ENCODE measurements around the gene NAA25. TPM values are rescaled to one million over a fixed set of nuclear protein-coding genes. Genes with fewer than 3 reads are reported as not detected.
"Not testable (repeated sequence)": the region's sequence is repeated elsewhere in the genome, so short reads cannot be mapped to it uniquely, and the experiment has no call there.

Gene NAA25
- total RNA-seq, 2 donors from 2014 or later: 61.2 to 63.5 TPM

DNA sequence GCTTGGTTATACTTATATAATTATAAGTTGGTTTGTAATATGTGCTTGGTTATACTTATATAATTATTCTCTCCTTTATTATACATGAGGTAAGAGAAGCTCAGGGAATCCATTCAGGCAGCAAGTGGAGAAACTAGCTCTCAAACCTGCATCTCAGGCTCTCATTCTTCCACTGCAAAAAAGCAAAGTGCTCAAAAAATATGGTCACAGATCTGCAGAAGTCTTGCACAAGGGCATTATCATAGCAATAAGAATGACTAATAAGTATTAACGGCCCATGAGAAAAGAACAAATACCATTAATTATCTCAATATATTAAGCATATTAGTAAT is 16.3 kb upstream of the NAA25 start:
- Mint-ChIP-seq H3K27ac (peak overlapping the region; percentile 68 to 92), H3K36me3 (peaks cover 12 to 14% of the 10 kb centered on the region in 2 donors)

DNA sequence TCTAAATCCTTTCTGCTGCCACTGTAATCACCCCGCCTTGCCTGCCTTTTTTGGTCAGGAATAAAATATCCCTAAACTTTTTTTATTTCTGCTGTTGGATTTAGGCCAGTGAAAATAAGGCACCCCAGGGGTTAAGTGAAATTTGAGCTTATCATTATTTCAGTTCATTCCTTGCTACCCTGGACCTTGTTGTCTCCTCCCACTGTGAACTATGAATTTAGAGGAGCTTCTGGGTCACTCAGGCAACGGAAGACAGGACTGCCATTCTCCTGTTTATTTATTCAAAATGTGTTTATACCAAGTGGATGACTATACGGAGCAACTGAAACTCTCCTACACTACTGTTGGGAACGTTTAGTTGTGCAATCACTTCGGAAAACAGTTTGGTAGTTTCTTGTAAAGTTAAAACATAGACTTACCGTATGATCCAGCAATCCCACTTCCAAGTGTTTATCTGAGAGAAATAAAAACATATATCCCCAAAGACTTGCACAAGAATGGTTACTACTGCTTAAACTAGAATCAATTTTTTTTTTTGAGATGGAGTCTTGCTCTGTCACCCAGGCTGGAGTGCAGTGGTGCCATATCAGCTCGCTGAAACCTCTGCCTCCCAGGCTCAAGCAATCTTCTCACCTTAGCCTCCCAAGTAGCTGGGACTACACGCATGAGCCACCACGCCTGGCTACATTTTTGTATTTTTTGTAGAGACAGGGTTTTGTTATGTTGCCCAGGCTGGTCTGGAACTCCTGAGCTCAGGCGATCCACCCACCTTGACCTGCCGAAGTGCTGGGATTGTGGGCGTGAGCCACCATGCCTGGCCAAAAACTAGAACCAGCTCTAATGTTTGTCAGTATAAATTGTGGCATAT is 14.5 kb upstream of the NAA25 start:
- DNase-seq (ENCODE audit: low spot score in 2 of 2) (no peak), ATAC-seq (no peak)
- no peak overlapping the region for H3K27ac Mint-ChIP-seq
- H3K9me3 Mint-ChIP-seq: no peaks in the 10 kb centered on the region
- peaks cover 12 to 14% of the 10 kb centered on the region in 2 donors for H3K36me3 Mint-ChIP-seq

More for the DNA sequence above, 16.3 kb upstream of the NAA25 start:
- no peaks in the 10 kb centered on the region for H3K9me3 Mint-ChIP-seq
- ATAC-seq (no peak), DNase-seq (ENCODE audit: low spot score in 2 of 2) (no peak)

DNA sequence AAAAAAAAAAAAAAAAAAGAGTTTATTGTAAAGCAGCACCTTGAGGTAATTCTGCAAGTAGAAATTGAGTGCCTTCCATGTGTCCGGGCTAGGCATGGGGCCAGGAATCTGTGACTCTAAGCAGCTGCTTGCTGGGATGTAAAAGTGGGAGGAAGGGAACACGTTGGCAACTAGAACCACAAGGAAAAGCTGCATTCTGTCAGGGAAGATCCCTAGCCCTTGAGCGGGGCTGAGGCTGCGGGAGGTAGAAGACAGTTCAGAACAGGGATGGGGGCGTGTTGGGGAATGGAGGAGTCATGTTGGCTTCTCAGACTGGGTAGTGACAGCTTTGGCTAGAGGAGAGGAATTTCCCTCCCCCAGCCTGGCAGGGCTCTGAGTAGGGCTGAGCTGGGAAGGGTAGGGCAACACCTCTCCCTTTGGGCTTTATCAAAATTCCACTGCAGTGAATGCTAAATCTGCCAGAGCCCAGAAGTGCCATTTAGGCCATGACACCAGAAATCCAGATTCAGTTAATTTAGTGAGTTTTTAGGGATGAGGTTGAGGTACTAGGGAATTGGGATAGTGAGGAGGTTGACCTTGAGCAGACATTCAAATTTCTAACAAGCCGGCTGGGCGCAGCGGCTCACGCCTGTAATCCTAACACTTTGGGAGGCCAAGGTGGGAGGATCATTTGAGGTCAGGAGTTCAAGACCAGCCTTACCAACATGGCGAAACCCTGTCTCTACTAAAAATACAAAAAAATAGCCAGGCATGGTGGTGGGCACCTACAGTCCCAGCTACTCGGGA is 13.4 kb upstream of the NAA25 start:
- DNase-seq (ENCODE audit: low spot score in 2 of 2) (no peak), ATAC-seq (no peak)
- H3K36me3 Mint-ChIP-seq: peaks cover 8 to 10% of the 10 kb centered on the region in 2 donors
- peak overlapping the region in 1 of 2 donors; percentile 60 for H3K27ac Mint-ChIP-seq
- no peaks in the 10 kb centered on the region for H3K9me3 Mint-ChIP-seq

GRCh38 chr12:112117685-112118084 is 9.1 kb upstream of the NAA25 start:
- Mint-ChIP-seq H3K9me3 (no peaks in the 10 kb centered on the region), H3K27ac (no peak overlapping the region), H3K36me3 (no peaks in the 10 kb centered on the region)
- no peak for DNase-seq (ENCODE audit: low spot score in 2 of 2)
- ATAC-seq: no peak

DNA sequence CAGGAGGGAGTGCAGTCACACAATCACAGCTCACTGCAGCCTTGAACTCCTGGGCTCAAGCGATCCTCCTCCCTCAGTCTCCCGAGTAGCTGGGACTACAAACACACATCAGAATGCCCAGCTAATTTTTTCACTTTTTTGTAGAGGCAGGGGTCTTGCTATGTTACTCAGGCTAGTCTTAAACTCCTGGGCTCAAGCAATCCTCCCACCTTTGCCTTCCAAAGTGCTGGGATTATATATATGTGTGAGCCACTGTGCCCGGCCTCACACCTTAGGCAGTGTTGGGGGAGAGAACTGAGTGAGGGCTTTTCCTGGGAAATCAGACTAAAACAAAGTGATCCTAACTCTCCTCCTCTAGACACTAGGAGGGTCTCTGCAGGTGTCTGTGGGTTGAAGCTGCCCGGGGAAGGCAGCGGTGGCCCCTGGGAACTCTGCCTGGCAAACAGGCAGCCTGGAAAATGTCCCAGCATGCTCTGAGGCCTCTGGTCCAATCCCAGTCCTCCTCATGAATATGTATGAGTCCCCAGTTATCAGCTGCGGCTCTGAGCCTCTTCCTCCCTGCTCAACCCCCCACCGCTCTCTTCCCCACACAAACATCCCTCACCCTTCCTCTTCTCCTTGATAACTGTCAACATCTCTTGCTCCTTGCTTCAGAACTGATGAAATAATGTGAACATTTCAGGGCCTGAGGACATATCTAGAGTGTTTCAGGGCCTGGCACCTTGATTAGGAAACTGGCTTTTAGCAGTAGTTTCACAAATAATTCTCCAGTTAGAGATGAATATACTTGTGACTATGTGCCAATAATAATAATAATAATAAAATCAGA is 7.9 kb upstream of the NAA25 start:
- ATAC-seq (peak; percentile 62 to 69), DNase-seq (ENCODE audit: low spot score in 2 of 2) (no peak)
- Mint-ChIP-seq H3K36me3 (no peaks in the 10 kb centered on the region), H3K9me3 (no peaks in the 10 kb centered on the region), H3K27ac (peak overlapping the region in 1 of 2 donors; percentile 79)

DNA sequence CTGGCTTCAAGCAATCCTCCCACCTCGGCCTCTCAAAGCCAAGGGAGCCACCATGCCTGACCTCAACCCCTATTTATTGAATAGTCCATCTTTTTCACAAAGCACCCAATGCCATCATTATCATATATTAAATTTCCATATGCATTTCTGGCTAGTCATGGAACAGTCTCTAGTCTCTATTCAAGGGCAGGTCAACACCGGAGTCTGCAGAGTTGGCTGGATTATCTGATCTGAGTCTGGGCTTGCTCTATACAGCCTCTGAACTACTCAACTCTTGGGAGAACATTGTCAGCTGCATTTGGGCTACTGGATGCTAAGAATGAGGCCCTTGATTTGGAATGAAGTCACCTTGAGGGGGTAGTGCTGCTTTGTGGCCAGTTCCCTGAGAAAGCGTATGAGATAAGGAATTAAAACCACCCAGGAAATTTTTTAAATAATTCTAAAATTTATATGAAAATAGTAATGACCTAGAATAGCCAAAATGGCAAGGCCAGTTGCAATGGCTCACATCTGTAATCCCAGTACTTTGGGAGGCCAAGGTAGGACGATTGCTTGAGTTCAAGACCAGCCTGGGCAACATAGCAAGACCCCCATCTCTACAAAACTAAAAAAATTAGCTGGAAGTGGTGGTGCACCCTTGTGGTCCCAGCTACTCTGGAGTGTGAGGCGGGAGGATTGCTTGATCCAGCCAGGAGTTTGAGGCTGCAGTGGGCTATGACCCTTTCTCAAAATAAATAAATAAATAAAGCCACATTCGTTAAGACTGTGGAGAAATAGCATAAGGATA is 6.9 kb upstream of the NAA25 start:
- DNase-seq (ENCODE audit: low spot score in 2 of 2) (no peak), ATAC-seq (no peak)
- no peaks in the 10 kb centered on the region for H3K36me3 Mint-ChIP-seq
- no peaks in the 10 kb centered on the region for H3K9me3 Mint-ChIP-seq
- H3K27ac Mint-ChIP-seq: no peak overlapping the region

- DNase-seq (ENCODE audit: low spot score in 2 of 2): no peak
- peak; percentile 2 to 49 for ATAC-seq
- H3K36me3 Mint-ChIP-seq: peaks cover 7 to 13% of the 10 kb centered on the region in 2 donors
- no peaks in the 10 kb centered on the region for H3K9me3 Mint-ChIP-seq
- H3K27ac Mint-ChIP-seq: peak overlapping the region in 1 of 2 donors; percentile 79
Measured at GRCh38 chr12:112112409-112113133, 4.0 kb upstream of the NAA25 start.

GRCh38 chr12:112111931-112112330 is 3.3 kb upstream of the NAA25 start:
- ATAC-seq (no peak), DNase-seq (ENCODE audit: low spot score in 2 of 2) (no peak)
- no peaks in the 10 kb centered on the region for H3K9me3 Mint-ChIP-seq
- H3K27ac Mint-ChIP-seq: peak overlapping the region in 1 of 2 donors; percentile 79
- H3K36me3 Mint-ChIP-seq: peaks cover 11 to 16% of the 10 kb centered on the region in 2 donors

GRCh38 chr12:112110787-112111662 is 2.4 kb upstream of the NAA25 start:
- H3K36me3 Mint-ChIP-seq: peaks cover 16 to 17% of the 10 kb centered on the region in 2 donors
- not testable (repeated sequence) for ATAC-seq; DNase-seq (ENCODE audit: low spot score in 2 of 2); H3K9me3 Mint-ChIP-seq
- H3K27ac Mint-ChIP-seq: peak overlapping the region; percentile 50 to 100

- ATAC-seq: peak in 1 of 2 donors; percentile 49
- DNase-seq (ENCODE audit: low spot score in 2 of 2): no peak
- Mint-ChIP-seq H3K36me3 (peaks cover 16 to 24% of the 10 kb centered on the region in 2 donors), H3K9me3 (no peaks in the 10 kb centered on the region), H3K27ac (peak overlapping the region; percentile 98 to 100)
Measured at GRCh38 chr12:112107306-112108201, 1.0 kb downstream of the NAA25 start.

DNA sequence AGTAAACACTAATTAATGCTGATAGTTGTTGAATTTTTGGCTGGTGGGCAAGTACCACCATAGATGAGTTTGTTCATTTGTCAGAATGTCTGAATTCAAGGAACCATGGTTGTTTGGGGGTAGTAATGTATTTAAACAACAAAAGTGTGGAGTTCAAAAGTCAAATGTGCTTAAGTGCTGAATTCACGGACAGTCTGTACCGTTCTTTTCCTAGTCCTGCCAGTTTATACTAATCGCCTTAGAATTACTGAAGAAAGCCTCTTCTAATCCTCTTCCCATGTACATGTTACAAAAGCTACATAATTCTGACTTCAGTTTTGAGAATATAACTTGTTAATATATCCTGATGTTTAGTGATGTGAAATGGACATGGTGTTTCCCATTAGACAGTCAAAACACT is 2.7 kb downstream of the NAA25 start:
- Mint-ChIP-seq H3K9me3 (no peaks in the 10 kb centered on the region), H3K36me3 (peaks cover 20 to 36% of the 10 kb centered on the region in 2 donors), H3K27ac (peak overlapping the region; percentile 98 to 100)
- no peak for ATAC-seq
- no peak for DNase-seq (ENCODE audit: low spot score in 2 of 2)

GRCh38 chr12:112103758-112104503 is 4.7 kb downstream of the NAA25 start:
- H3K27ac Mint-ChIP-seq: peak overlapping the region in 1 of 2 donors; percentile 22
- peaks cover 21 to 51% of the 10 kb centered on the region in 2 donors for H3K36me3 Mint-ChIP-seq
- no peak for DNase-seq (ENCODE audit: low spot score in 2 of 2)

DNA sequence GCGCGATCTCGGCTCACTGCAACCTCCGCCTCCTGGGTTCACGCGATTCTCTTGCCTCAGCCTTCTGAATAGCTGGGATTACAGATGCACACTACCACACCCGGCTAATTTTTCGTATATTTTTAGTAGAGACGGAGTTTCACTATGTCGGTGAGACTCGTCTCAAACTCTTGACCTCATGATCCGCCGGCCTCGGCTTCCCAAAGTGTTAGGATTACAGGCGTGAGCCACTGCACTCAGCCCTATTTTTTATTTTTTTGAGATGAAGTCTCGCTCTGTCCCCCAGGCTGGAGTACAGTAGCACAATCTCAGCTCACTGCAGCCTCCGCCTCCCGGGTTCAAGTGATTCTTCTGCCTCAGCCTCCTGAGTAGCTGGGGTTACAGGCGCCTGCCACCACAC is 5.8 kb downstream of the NAA25 start:
- peaks cover 11 to 56% of the 10 kb centered on the region in 2 donors for H3K36me3 Mint-ChIP-seq
- DNase-seq (ENCODE audit: low spot score in 2 of 2); H3K27ac Mint-ChIP-seq; ATAC-seq; H3K9me3 Mint-ChIP-seq: not testable (repeated sequence)

More at GRCh38 chr12:112103758-112104503, 4.7 kb downstream of the NAA25 start:
- ATAC-seq: no peak
- no peaks in the 10 kb centered on the region for H3K9me3 Mint-ChIP-seq

All from activated naive CD4-positive, alpha-beta T cell treated with anti-CD3 and anti-CD28 coated beads, Interleukin-2, amount 50 U/mL, for 72 hours (primary cell).